Mesodermal cell (in vitro differentiated cells): Measurements from ENCODE around the gene GNAS-AS1.

Source experiments
- H3K27ac ChIP-seq: 2 replicates; pipeline ENCODE4 v1.7.0; 2013; ENCODE audit warnings: mild to moderate bottlenecking, low read depth, low read length, moderate library complexity; ENCODE audit not compliant: severe bottlenecking
- H3K36me3 ChIP-seq: 2 replicates; pipeline ENCODE4 v1.7.1; 2013; ENCODE audit warnings: mild to moderate bottlenecking, low read length, moderate library complexity; ENCODE audit not compliant: control insufficient read depth, insufficient read depth
- H3K4me1 ChIP-seq: one replicate; pipeline ENCODE4 v1.7.1; 2013; ENCODE audit warnings: mild to moderate bottlenecking, low read length; ENCODE audit not compliant: insufficient read depth, control insufficient read depth, poor library complexity, severe bottlenecking
- H3K4me3 ChIP-seq: 2 replicates; pipeline ENCODE4 v1.7.0; 2013; ENCODE audit warnings: low read length, control low read depth, mild to moderate bottlenecking; ENCODE audit not compliant: insufficient read depth, poor library complexity, severe bottlenecking; ENCODE audit errors: extremely low read depth
- H3K9me3 ChIP-seq: 2 replicates; pipeline ENCODE4 v1.7.1; 2013; ENCODE audit warnings: mild to moderate bottlenecking, low read length, moderate library complexity; ENCODE audit not compliant: control insufficient read depth
- WGBS, 2 experiments: methylation state at CpG; one replicate each; pipeline ENCODE4 v1.1.5; 2013; ENCODE audit warnings: missing lambda C conversion rate in 2 of 2; ENCODE audit not compliant: insufficient coverage in 2 of 2; 5-methylcytosine and 5-hydroxymethylcytosine counted together

GNAS-AS1 gene

DNA sequence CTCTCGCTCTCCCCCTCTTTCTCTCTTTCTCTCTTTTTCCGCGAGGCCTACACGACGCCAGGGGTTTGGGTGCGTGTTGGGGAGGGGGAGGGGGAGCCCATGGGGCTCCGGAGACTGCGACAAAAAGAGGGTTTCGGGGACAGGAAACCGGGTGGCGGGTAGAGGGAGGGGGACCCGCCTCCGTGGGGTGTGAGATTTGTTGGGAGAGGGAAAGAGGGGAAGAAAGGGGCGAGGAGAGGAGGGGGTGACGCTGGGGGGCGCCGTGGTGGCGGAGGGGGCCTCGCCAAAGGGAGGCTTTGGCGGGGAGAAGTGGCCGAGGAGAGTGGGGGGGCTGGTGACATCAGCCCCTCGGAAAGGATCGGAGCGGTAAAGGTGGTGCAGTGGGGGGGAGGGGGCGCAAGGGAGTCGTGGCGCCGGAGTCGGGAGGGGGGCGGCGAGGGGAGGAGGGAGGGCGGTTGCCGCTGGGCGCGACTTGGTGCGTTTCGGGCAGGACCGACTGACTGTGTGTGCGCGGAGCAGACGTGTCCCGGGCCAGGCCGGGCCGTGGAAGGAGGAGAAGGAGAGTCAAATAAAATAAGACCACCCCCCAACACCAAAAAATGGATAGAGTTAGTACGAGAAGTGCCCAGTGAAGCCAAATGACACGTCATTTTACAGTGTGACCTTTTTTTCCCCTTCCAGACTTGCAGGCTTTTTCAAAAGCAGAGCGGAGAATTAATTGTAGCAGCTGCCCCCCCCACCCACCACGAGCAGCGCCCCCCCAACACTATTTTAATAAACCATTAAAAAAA lies 41.6 kb upstream of the GNAS-AS1 start:
- peaks cover 27% of the 10 kb centered on the region for H3K4me1 ChIP-seq
- peak overlapping the region; percentile 98 for H3K27ac ChIP-seq

DNA sequence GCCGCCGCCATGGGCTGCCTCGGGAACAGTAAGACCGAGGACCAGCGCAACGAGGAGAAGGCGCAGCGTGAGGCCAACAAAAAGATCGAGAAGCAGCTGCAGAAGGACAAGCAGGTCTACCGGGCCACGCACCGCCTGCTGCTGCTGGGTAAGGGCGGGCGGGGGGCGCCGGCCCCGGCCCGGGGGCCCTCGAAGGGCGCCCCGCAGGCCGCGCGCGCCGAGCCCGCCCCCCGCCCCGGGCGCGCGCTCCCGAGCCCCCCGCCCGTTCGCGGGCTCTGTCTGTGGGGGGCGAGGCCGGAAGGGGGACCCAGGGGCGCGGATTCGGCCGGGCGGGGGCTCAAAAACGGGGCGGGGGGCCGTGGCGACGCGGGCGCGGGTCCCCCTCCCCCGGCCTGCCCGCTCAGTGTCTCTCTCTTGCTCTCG lies 41.0 kb upstream of the GNAS-AS1 start:
- Histone ChIP-seq H3K4me3 (peak overlapping the region; percentile 84), H3K27ac (peak overlapping the region; percentile 98), H3K36me3 (peaks cover 24% of the 10 kb centered on the region), H3K4me1 (peaks cover 21% of the 10 kb centered on the region), H3K9me3 (no peaks in the 10 kb centered on the region)
- WGBS, 2 experiments = 0% methylated on average over 28 to 38 of the region's 55 CpGs

More for the DNA sequence above, 41.6 kb upstream of the GNAS-AS1 start:
- no peaks in the 10 kb centered on the region for H3K9me3 ChIP-seq
- H3K36me3 ChIP-seq = peaks cover 30% of the 10 kb centered on the region
- WGBS, 2 experiments = 0% methylated on average over 11 of the region's 49 CpGs; no CpG with 5 or more reads in 1 of the 2 experiments
- H3K4me3 ChIP-seq = peak overlapping the region; percentile 84

DNA sequence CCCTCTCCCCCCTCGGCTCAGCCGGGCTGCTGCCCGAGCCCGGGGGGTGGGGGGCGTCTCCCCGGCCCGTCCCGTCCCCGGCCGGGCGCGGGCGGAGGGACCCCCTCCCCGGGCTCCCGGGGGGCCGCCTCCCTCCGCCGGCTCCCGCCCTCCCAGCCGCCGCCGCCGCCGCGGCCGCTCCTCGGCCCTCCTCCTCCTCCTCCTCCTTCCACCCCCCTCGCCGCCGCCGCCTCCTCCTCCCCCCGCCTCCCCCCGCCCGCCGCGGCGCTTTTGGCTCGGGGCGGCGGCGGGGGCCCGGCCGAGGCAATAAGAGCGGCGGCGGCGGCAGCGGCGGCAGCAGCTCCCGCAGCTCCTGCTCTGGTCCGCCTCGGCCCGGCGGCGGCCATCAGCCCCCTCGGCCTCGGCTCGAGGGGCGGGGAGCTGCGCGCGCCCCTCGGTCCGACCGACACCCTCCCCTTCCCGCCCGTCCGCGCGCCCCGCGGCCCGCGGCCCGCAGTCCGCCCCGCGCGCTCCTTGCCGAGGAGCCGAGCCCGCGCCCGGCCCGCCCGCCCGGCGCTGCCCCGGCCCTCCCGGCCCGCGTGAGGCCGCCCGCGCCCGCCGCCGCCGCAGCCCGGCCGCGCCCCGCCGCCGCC lies 40.5 kb upstream of the GNAS-AS1 start:
- WGBS, 2 experiments = 0% methylated on average over 22 to 37 of the region's 105 CpGs
- Histone ChIP-seq H3K27ac (peak overlapping the region; percentile 98), H3K4me1 (peaks cover 18% of the 10 kb centered on the region), H3K36me3 (peaks cover 19% of the 10 kb centered on the region), H3K4me3 (peak overlapping the region; percentile 84), H3K9me3 (no peaks in the 10 kb centered on the region)

GRCh38 chr20:58890518-58891085 lies 39.9 kb upstream of the GNAS-AS1 start:
- 1 to 11% methylated on average over 11 to 14 of the region's 64 CpGs for WGBS, 2 experiments

GRCh38 chr20:58889798-58890517 lies 39.3 kb upstream of the GNAS-AS1 start:
- peaks cover 8% of the 10 kb centered on the region for H3K4me1 ChIP-seq
- no peaks in the 10 kb centered on the region for H3K9me3 ChIP-seq
- H3K4me3 ChIP-seq = peak overlapping the region; percentile 58
- H3K27ac ChIP-seq = peak overlapping the region; percentile 88
- WGBS, 2 experiments = 31 to 40% methylated on average over 78 to 83 of the region's 91 CpGs
- peaks cover 7% of the 10 kb centered on the region for H3K36me3 ChIP-seq

More at GRCh38 chr20:58890518-58891085, 39.9 kb upstream of the GNAS-AS1 start:
- Histone ChIP-seq H3K9me3 (no peaks in the 10 kb centered on the region), H3K27ac (peak overlapping the region; percentile 88), H3K36me3 (peaks cover 14% of the 10 kb centered on the region), H3K4me3 (peak overlapping the region; percentile 58), H3K4me1 (peaks cover 14% of the 10 kb centered on the region)

GRCh38 chr20:58889334-58889760 lies 38.6 kb upstream of the GNAS-AS1 start:
- peak overlapping the region; percentile 5 for H3K27ac ChIP-seq
- peaks cover under 1% of the 10 kb centered on the region for H3K36me3 ChIP-seq
- H3K4me3 ChIP-seq = peak overlapping the region; percentile 58
- H3K4me1 ChIP-seq = peaks cover 3% of the 10 kb centered on the region
- WGBS, 2 experiments = 44 to 58% methylated on average over 27 to 29 of the region's 35 CpGs
- no peaks in the 10 kb centered on the region for H3K9me3 ChIP-seq

GRCh38 chr20:58888521-58889333 lies 38.0 kb upstream of the GNAS-AS1 start:
- Histone ChIP-seq H3K27ac (peak overlapping the region; percentile 41), H3K9me3 (no peaks in the 10 kb centered on the region), H3K4me1 (peaks cover 3% of the 10 kb centered on the region), H3K36me3 (no peaks in the 10 kb centered on the region), H3K4me3 (peak overlapping the region; percentile 64)
- 41 to 45% methylated on average over 82 to 97 of the region's 101 CpGs for WGBS, 2 experiments

GRCh38 chr20:58888103-58888502 lies 37.4 kb upstream of the GNAS-AS1 start:
- 71 to 77% methylated on average over 10 to 12 of the region's 12 CpGs for WGBS, 2 experiments
- H3K27ac ChIP-seq = no peak overlapping the region

GRCh38 chr20:58886546-58886945 lies 35.8 kb upstream of the GNAS-AS1 start:
- no peaks in the 10 kb centered on the region for H3K36me3 ChIP-seq
- peaks cover 14% of the 10 kb centered on the region for H3K4me1 ChIP-seq
- H3K4me3 ChIP-seq = no peak overlapping the region
- H3K9me3 ChIP-seq = no peaks in the 10 kb centered on the region
- no peak overlapping the region for H3K27ac ChIP-seq

More at GRCh38 chr20:58888103-58888502, 37.4 kb upstream of the GNAS-AS1 start:
- Histone ChIP-seq H3K9me3 (no peaks in the 10 kb centered on the region), H3K4me1 (peaks cover 6% of the 10 kb centered on the region), H3K36me3 (no peaks in the 10 kb centered on the region), H3K4me3 (peak overlapping the region; percentile 64)

- WGBS, 2 experiments = 86 to 100% methylated on average over 1 to 3 of the region's 3 CpGs
- no peak overlapping the region for H3K4me3 ChIP-seq
- no peaks in the 10 kb centered on the region for H3K36me3 ChIP-seq
- H3K27ac ChIP-seq = no peak overlapping the region
- H3K9me3 ChIP-seq = no peaks in the 10 kb centered on the region
- H3K4me1 ChIP-seq = peaks cover 14% of the 10 kb centered on the region
Observed at GRCh38 chr20:58884966-58885365, 34.3 kb upstream of the GNAS-AS1 start.
